ENCODE measurements around the gene DBT. TPM values are rescaled to one million over a fixed set of nuclear protein-coding genes. Genes with fewer than 3 reads are reported as not detected.
"Not testable (repeated sequence)": the region's sequence is repeated elsewhere in the genome, so short reads cannot be mapped to it uniquely, and the experiment has no call there.

The DBT gene
- total RNA-seq (1 to 10 TPM; 6.1 to 6.4 TPM), polyA plus RNA-seq (ENCODE audit: insufficient read depth, low read depth, low replicate concordance) (5.9 TPM)
- long read RNA-seq, donor 1, full-length matches to known transcripts, result 6 of 6 reads
- long read RNA-seq, donor 1, partial matches to known transcripts, result 0 of 6 reads
- long read RNA-seq, donor 1, other reads (novel, unspliced or antisense), result 0 of 6 reads
- long read RNA-seq, donor 2, full-length matches to known transcripts, result 4 of 4 reads
- long read RNA-seq, donor 2, partial matches to known transcripts, result 0 of 4 reads
- long read RNA-seq, donor 2, other reads (novel, unspliced or antisense), result 0 of 4 reads

- Histone ChIP-seq H3K27ac (peak within 1 kb of the TSS; percentile 69 to 86), H3K27me3 (no peaks in the 10 kb centered on the region), H3K9me3 (no peaks in the 10 kb centered on the region), H3K36me3 (ENCODE audit: low read depth, missing control alignments) (no peaks in the 10 kb centered on the region), H3K4me1 (peaks cover 7% of the 10 kb centered on the region), H3K4me3 (peak within 1 kb of the TSS; percentile 74 to 83)
- peak; percentile 98 for DNase-seq
- 0 to 9% methylated on average over 23 to 31 of the region's 31 CpGs for WGBS, 2 donors
- intact Hi-C loops (cut with DNase I; ENCODE audit: low total_unique reads), result no loop called here
- TF ChIP-seq CTCF (IDR thresholded peaks at IDR 0.05) (no peak), POLR2A (IDR thresholded peaks at IDR 0.05) (peak; percentile 79)
Observed at GRCh38 chr1:100249537-100250257, at the start of gene DBT. Gene DBT, minus strand, starts transcription at chr1:100249834. Its CDS starts 14 bp downstream, at chr1:100249820.

GRCh38 chr1:100298512-100298911, 48.9 kb upstream of the DBT start:
- Histone ChIP-seq H3K9me3 (no peaks in the 10 kb centered on the region), H3K27me3 (no peaks in the 10 kb centered on the region), H3K36me3 (ENCODE audit: low read depth, missing control alignments) (no peaks in the 10 kb centered on the region), H3K4me3 (no peak overlapping the region), H3K4me1 (no peaks in the 10 kb centered on the region), H3K27ac (no peak overlapping the region)
- 85 to 88% methylated on average over 4 of the region's 4 CpGs for WGBS, 2 donors
- TF ChIP-seq POLR2A (IDR thresholded peaks at IDR 0.05) (no peak), CTCF (IDR thresholded peaks at IDR 0.05) (no peak)
- no peak for DNase-seq
- intact Hi-C loops (cut with DNase I; ENCODE audit: low total_unique reads), result no loop called here

- intact Hi-C loops (cut with DNase I; ENCODE audit: low total_unique reads), result not testable (repeated sequence)
Observed at GRCh38 chr1:100296997-100297396, 47.4 kb upstream of the DBT start.

GRCh38 chr1:100296140-100296539, 46.5 kb upstream of the DBT start:
- H3K4me1 ChIP-seq, result no peaks in the 10 kb centered on the region
- no peak overlapping the region for H3K27ac ChIP-seq
- 91 to 92% methylated on average over 8 of the region's 8 CpGs for WGBS, 2 donors
- H3K36me3 ChIP-seq (ENCODE audit: low read depth, missing control alignments), result no peaks in the 10 kb centered on the region
- no peaks in the 10 kb centered on the region for H3K27me3 ChIP-seq
- no peak for TF ChIP-seq CTCF (IDR thresholded peaks at IDR 0.05)
- no peak for TF ChIP-seq POLR2A (IDR thresholded peaks at IDR 0.05)
- no peak for DNase-seq
- intact Hi-C loops (cut with DNase I; ENCODE audit: low total_unique reads), result no loop called here
- no peaks in the 10 kb centered on the region for H3K9me3 ChIP-seq
- no peak overlapping the region for H3K4me3 ChIP-seq

More at GRCh38 chr1:100296997-100297396, 47.4 kb upstream of the DBT start:
- not testable (repeated sequence) for H3K36me3 ChIP-seq (ENCODE audit: low read depth, missing control alignments); H3K4me1 ChIP-seq; H3K27me3 ChIP-seq; DNase-seq; H3K9me3 ChIP-seq; H3K27ac ChIP-seq; H3K4me3 ChIP-seq

GRCh38 chr1:100292711-100293110, 43.1 kb upstream of the DBT start:
- Histone ChIP-seq H3K9me3 (no peaks in the 10 kb centered on the region), H3K27me3 (no peaks in the 10 kb centered on the region), H3K4me1 (no peaks in the 10 kb centered on the region), H3K36me3 (ENCODE audit: low read depth, missing control alignments) (no peaks in the 10 kb centered on the region), H3K4me3 (no peak overlapping the region), H3K27ac (no peak overlapping the region)
- TF ChIP-seq CTCF (IDR thresholded peaks at IDR 0.05), result no peak
- no peak for TF ChIP-seq POLR2A (IDR thresholded peaks at IDR 0.05)
- 50 to 52% methylated on average over 1 of the region's 1 CpG for WGBS, 2 donors
- DNase-seq, result no peak
- intact Hi-C loops (cut with DNase I; ENCODE audit: low total_unique reads), result no loop called here

Measured in testis (tissue), 5 donors.